ENCODE data around the gene ZNF587.
"Not testable (repeated sequence)": the region's sequence is repeated elsewhere in the genome, so short reads cannot be mapped to it uniquely, and the experiment has no call there.

Gene ZNF587

DNA sequence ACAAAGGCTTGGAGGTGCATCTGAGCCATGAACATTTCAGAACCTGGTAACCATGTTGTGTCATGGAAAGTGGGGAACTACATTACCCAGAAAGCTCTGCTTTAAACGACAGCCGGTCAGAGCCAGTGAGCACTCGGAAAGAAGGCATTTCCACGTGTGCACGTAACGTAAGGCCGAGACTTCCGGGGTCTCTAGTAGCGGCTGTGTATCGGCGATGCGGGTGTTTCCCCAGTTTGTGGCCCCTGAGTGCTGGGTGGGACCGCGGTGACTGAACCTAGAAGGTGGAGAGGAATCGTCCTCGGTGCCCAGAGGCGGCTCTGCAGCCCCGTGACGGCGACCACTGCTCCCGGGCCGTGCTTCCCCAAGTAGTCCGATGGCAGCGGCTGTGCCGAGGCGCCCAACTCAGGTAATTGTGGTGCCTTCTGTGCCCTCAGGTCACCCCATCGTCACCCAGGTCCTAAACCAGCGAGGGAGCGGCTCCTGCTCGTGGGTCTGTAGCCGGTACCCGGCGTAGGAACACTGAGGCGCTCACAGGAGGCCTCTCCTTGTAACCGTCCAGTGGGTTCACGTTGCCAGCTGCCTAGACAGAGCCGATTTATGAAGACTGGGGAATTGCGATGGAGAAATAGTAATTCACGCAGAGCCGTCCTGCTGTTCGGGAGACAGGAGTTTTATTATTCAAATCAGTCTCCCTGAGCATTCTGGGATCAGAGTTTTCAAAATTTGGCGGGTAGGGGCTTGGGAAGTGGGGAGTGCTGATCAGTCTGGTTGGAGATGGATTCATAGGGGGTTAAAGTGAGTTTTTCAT lies at the start of gene ZNF587:
Gene ZNF587 (plus strand): TSS at position 194 of the 808 bp plus-strand sequence. CDS start 180 bp downstream, at position 374.
- DNase-seq, result peak; percentile 83

GRCh38 chr19:57800696-57801095 lies 49.0 kb upstream of the ZNF587 start:
- DNase-seq, result no peak

- no peak for DNase-seq
Observed at GRCh38 chr19:57802269-57802668, 47.4 kb upstream of the ZNF587 start.

GRCh38 chr19:57803265-57803593 lies 46.4 kb upstream of the ZNF587 start:
- DNase-seq, result no peak

- no peak for DNase-seq
Observed at GRCh38 chr19:57803594-57804325, 45.9 kb upstream of the ZNF587 start.

GRCh38 chr19:57807541-57807940 lies 42.1 kb upstream of the ZNF587 start:
- no peak for DNase-seq

DNA sequence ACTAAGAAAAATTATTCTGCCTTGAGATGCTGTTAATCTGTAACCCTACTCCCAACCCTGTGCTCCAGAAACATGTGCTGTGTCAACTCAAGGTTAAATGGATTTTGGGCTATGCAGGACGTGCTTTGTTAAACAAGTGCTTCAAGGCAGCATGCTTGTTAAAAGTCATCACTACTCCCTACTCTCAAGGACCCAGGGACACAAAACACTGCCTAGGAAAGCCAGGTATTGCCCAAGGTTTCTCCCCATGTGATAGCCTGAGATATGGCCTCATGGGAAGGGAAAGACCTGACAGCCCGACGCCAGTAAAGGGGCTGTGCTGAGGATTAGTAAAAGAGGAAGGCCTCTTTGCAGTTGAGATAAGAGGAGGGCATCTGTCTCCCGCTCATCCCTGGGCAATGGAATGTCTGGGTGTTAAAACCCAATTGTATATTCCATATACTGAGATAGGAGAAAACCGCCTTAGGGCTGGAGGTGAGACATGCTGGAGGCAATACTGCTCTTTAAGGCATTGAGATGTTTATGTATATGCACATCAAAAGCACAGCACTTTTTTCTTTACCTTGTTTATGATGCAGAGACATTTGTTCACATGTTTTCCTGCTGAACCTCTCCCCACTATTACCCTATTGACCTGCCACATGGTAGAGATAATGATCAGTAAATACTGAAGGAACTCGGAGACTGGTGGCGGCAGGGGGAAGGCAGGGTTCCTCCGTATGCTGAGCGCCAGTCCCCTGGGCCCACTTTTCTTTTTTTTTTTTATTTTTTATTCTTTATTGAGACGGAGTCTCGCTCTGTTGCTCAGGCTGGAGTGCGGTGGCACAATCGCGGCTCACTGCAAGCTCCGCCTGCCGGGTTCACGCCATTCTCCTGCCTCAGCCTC lies 39.0 kb upstream of the ZNF587 start:
- not testable (repeated sequence) for DNase-seq

DNA sequence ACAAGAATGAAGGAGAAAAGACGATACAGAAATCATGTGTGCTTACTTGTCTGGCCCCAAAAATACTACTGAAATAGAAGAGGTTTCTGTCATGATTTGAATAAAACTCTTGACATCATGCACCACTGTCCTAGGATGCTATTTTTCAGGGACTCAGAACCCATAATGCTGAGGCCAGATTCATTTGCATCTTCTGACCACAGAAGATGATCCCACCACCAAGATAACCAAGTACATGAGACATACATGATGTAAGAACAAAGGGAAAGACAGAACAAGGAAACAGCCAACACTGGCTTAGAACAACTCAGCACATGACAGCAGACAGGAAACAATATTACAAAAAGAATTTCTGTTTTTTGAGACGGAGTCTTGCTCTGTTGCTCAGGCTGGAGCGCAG lies 37.4 kb upstream of the ZNF587 start:
- no peak for DNase-seq

DNA sequence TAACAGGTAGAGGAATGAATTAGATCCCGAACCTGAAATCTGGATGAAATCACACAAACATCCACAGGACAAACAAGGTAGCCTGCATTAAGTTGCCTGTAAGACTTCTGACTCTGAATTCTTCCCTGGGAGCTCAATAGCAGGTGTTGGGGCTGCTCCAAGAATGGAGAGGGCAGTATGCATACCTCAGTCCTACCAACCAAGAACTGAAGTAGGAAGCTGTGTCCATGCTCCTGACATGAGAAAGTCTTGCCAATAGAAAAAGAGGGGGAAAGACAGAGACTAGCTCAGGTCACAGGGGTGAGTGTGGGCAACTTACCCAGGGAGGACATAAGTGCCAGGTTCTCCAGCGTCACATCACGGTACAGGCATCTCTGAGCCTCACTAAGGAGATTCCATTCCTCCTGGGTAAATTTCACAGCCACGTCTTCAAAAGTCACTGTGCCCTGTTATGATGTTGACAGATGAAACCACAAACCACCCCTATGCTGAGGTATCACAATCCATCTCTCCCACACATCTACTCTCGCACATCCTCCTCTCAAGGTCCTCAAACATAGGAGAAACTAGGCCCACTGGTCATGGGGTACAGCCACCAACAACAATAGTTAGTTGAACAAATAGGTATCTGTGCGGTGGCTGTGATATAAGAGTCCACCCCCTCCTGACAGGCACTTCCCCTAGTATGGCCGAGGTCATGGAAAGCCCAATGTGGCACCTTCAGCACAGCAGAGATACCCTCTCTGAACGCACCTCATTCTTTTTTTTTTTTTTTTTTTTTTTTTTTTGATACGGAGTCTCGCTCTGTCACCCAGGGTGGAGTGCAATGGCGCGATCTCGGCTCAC lies 36.5 kb upstream of the ZNF587 start:
- not testable (repeated sequence) for DNase-seq

GRCh38 chr19:57813919-57814504 lies 35.6 kb upstream of the ZNF587 start:
- DNase-seq, result no peak

DNA sequence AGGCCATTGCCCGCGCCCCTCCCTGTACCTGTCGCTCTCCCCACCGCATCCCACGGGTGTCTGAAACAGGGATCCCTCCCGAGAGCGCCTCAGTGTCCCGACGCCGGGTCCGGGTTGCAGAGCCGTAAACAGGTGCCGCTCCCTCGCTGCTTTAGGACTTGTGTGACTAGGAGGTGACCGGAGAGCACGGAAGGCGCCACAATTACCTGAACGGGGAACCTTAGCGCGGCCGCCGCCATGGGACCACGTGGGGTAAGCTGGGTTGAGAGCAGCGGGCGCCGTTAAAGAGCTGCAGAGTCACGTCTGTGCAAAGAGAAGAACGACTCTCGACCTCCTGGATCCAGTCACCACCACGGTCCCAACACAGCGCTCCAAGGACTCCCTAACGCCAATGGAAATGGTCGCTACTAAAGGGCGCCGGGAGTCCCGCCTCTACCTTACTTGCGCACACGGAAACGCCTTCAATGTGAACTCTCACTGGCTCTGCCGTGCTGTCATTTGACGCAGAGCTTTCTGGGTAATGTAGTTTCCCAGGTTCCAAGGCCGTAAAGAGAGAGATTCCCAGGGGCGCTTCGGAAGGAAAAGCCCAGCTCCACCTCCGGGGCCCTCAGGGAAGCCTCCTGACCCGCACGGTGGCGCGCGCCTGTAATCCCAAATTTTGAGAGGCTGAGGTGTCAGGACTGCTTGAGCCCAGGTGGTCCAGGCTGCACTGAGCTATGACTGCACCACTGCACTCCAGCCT lies 35.0 kb upstream of the ZNF587 start, which contains the start of gene ZNF552:
Gene ZNF552 (minus strand): TSS at position 409 of the 742 bp plus-strand sequence. CDS start 170 bp downstream, at position 239.
- DNase-seq, result peak; percentile 80

DNA sequence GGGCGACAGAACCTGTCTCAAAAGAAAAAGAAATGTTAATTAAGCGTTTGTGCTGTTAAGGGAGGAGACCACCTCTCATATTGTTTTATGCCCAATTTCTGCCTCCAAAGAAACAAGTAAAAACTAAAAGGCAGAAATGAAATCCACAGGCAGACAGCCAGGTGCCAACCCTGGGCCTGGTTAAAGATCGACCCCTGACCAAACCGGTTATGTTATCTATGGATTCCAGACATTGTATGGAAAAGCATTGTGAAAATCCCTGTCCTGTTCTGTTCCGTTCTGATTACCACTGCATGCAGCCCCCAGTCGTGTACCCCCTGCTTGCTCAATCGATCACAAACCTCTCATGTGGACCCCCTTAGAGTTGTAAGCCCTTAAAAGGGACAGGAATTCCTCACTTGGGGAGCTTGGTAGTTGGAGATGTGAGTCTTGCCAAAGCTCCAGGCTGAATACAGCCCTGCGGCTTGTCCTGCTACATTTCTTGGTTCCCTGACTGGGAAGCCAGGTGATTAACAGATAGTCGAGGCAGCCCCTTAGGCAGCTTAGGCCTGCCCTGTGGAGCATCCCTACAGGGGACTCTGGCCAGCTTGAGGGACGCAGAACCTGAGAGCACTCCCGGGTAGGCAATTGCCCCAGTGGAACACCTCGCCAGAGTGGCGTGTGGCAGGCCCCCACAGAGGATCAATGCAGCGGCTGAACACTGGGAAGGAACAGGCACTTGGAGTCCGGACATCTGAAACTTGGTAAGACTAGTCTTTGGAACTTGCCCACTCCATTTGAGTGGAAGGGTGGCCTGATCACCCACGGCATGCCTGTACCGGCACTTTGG lies 34.2 kb upstream of the ZNF587 start:
- no peak for DNase-seq

GRCh38 chr19:57816652-57817051 lies 33.0 kb upstream of the ZNF587 start:
- DNase-seq, result no peak

DNA sequence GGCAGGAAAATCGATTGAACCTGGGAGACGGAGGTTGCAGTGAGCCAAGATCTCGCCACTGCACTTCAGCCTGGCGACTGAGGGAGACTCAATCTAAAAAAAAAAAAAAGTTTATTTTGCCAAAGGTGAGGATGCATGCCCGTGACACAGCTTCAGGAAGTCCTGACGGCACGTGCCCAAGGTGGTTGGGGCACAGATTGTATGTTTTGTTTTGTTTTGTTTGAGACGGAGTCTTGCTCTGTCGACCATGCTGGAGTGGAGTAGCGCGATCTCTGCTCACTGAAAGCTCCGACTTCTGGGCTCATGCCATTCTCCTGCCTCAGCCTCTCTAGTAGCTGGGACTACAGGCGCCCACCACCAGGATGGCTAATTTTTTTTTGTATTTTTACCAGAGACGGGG lies 31.7 kb upstream of the ZNF587 start:
- no peak for DNase-seq

- DNase-seq, result no peak
Observed at GRCh38 chr19:57818378-57818777, 31.3 kb upstream of the ZNF587 start.

GRCh38 chr19:57819475-57820148 lies 30.0 kb upstream of the ZNF587 start:
- DNase-seq, result peak; percentile 86

GRCh38 chr19:57820599-57820998 lies 29.1 kb upstream of the ZNF587 start:
- no peak for DNase-seq

DNA sequence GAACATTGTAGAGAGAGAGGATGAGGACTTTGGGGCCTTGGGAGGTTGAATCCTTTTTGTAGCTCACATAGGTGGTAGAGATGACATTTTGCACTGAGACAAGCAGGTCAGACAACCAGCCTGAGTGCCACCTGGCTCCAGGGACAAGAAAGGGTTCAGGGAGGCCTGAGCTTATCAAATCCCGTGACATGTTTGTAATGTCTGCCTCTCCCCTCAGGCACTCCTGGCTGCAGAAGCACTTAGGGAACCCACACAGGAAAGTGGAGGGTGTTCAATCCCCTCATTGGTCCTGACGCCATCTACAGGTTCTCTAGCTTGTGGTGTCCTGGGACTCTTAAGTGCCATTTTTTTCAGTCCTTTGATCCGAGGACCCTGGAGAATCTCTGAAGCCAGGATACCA lies 28.6 kb upstream of the ZNF587 start:
- not testable (repeated sequence) for DNase-seq

DNA sequence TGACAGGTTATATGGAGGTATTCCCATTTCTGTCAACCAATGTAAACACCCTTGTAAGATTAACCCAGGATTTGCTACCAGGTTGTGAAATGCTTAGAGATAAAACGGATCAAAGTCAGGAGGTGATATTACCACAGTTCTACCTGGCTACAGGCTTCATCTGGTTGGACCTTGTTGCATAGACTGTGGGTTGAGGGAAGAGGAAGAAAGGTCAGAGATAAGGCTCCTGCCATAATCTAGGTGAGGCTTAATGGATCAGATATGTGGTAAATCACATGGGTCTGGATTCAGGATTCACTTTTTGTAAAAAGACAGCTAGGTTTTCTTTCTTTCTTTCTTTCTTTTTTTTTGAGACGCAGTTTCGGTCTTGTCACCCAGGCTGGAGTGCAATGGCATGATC lies 28.2 kb upstream of the ZNF587 start:
- not testable (repeated sequence) for DNase-seq
